ENCODE results near the gene SNX24.

DNA sequence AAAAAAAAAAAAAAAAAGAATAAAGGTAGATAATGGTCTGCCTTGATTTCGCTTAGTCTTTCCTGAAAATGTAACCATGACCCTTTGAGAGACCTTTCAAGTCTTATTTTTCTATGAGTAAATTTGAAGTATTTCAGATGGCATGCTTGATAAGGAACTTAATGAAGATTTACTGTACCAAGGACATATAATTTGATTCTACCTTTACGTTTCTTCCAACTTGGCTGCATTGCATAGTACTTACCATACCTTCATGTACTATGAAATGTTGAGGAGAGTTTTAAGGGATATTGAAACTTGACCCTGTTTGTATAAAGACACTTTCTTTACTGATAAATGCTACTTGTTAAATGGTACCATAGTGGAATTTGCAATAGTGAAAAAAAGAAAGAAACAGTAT, 35.0 kb upstream of the SNX24 start:
- no peak for TF ChIP-seq POLR2A (IDR thresholded peaks at IDR 0.05)
- TF ChIP-seq, protein P1, sequence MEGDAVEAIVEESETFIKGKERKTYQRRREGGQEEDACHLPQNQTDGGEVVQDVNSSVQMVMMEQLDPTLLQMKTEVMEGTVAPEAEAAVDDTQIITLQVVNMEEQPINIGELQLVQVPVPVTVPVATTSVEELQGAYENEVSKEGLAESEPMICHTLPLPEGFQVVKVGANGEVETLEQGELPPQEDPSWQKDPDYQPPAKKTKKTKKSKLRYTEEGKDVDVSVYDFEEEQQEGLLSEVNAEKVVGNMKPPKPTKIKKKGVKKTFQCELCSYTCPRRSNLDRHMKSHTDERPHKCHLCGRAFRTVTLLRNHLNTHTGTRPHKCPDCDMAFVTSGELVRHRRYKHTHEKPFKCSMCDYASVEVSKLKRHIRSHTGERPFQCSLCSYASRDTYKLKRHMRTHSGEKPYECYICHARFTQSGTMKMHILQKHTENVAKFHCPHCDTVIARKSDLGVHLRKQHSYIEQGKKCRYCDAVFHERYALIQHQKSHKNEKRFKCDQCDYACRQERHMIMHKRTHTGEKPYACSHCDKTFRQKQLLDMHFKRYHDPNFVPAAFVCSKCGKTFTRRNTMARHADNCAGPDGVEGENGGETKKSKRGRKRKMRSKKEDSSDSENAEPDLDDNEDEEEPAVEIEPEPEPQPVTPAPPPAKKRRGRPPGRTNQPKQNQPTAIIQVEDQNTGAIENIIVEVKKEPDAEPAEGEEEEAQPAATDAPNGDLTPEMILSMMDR (IDR thresholded peaks at IDR 0.05): no peak

Data from right lobe of liver (tissue), 4 donors.